IMR-90 (cell line): ENCODE results near the gene PCCA.
"Not testable (repeated sequence)": the region's sequence is repeated elsewhere in the genome, so short reads cannot be mapped to it uniquely, and the experiment has no call there.

Experiments used
- CEBPB ChIP-seq: IDR thresholded peaks from 2 replicates; pipeline ENCODE4 v1.6.1; 2012; ENCODE audit warnings: low read depth, low read length, improper control_type of control experiment
- CHD1 ChIP-seq: IDR thresholded peaks from 2 replicates; pipeline ENCODE4 v1.6.1; 2012; ENCODE audit warnings: low read depth, low read length, improper control_type of control experiment
- CTCF ChIP-seq: conservative IDR thresholded peaks from 2 replicates; pipeline ENCODE4 v1.5.1; 2012; ENCODE audit warnings: mild to moderate bottlenecking, low read depth, low read length, improper control_type of control experiment
- ELK1 ChIP-seq: fragments of 150-350 bp; IDR thresholded peaks from 2 replicates; pipeline ENCODE4 v1.6.1; 2016; ENCODE audit warnings: low read depth, mild to moderate bottlenecking, low read length, moderate library complexity, borderline replicate concordance
- FOS ChIP-seq: fragments of 150-350 bp; IDR thresholded peaks from 2 replicates; pipeline ENCODE4 v1.6.1; 2016; ENCODE audit warnings: low read depth, low read length
- MAFK ChIP-seq: IDR thresholded peaks from 2 replicates; pipeline ENCODE4 v1.6.1; 2012; ENCODE audit warnings: low read depth, low read length, improper control_type of control experiment
- MAZ ChIP-seq: IDR thresholded peaks from 2 replicates; pipeline ENCODE4 v1.6.1; 2012; ENCODE audit warnings: low read depth, mild to moderate bottlenecking, low read length, improper control_type of control experiment, moderate library complexity, borderline replicate concordance
- MXI1 ChIP-seq: IDR thresholded peaks from 2 replicates; pipeline ENCODE4 v1.6.1; 2012; ENCODE audit warnings: low read depth, mild to moderate bottlenecking, low read length, moderate library complexity, borderline replicate concordance
- POLR2A ChIP-seq: IDR thresholded peaks from 2 replicates; pipeline ENCODE4 v1.6.1; 2012; ENCODE audit warnings: mild to moderate bottlenecking, low read depth, low read length
- RAD21 ChIP-seq: IDR thresholded peaks from 2 replicates; pipeline ENCODE4 v1.6.1; 2012; ENCODE audit warnings: low read length, improper control_type of control experiment
- RCOR1 ChIP-seq: IDR thresholded peaks from 2 replicates; pipeline ENCODE4 v1.6.1; 2012; ENCODE audit warnings: mild to moderate bottlenecking, low read length, improper control_type of control experiment; ENCODE audit not compliant: insufficient replicate concordance
- RFX5 ChIP-seq: IDR thresholded peaks from 2 replicates; pipeline ENCODE4 v1.8.0; 2012; ENCODE audit warnings: low read depth, mild to moderate bottlenecking, low read length, moderate library complexity
- SMC3 ChIP-seq: fragments of 150-350 bp; IDR thresholded peaks from 2 replicates; pipeline ENCODE4 v1.6.1; 2016; ENCODE audit warnings: low read depth, mild to moderate bottlenecking, antibody characterized with exemption, low read length, moderate library complexity
- USF2 ChIP-seq: fragments of 150-350 bp; IDR thresholded peaks from 2 replicates; pipeline ENCODE4 v1.6.1; 2017; ENCODE audit warnings: mild to moderate bottlenecking, antibody characterized with exemption, low read length, low read depth

GRCh38 chr13:100282306-100282705, 193.4 kb downstream of the PCCA start:
- not testable (repeated sequence) for TF ChIP-seq CTCF, RAD21, MAFK, POLR2A, ELK1, MAZ, MXI1, USF2, SMC3, FOS, RCOR1, CEBPB, RFX5, CHD1
